GM19240 (cell line): ENCODE measurements around the gene ANKRD6.

Experiments
- DNase-seq: peaks from one replicate; pipeline ENCODE4 v3.0.0; 2011; ENCODE audit warnings: low spot score; ENCODE audit not compliant: insufficient read length

ANKRD6 gene

DNA sequence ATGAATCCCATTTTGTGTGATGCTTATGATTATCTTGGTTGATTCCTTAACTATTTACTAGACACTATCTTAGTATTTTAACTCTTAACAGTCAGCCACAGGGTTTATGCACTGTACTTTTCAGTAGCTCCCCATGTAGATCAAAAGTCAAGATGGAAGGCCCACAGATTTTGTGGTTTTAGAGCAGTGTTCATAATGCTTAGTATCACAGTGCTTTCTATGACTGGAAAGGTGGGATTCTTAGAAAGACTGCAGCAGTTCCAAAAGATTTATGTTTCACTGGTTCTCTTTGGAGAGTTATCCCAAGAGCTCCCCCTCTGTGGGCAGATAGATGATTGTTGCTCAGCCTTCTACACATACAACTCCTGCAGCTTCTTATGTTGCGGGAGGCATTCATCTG is 34.5 kb downstream of the ANKRD6 start:
- no peak for DNase-seq

DNA sequence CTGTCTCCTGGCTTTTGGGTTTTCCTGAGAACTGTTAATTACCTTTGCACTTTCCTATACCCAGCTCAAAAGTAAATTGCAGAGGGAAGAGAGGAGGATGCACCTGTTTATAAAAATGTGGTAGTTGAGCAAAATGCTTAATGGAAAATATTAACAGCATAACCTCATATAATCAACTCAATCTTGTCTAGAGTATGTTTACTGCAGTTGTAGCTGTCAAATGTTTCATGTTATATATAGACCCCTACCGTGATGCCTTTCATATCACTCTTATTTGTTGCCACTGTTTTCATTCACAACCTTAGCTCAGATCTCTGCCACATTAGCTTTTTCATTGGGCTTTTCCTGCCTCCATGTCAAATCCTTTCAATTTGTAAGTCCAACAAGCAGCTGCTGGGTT is 36.0 kb downstream of the ANKRD6 start:
- DNase-seq: no peak

DNA sequence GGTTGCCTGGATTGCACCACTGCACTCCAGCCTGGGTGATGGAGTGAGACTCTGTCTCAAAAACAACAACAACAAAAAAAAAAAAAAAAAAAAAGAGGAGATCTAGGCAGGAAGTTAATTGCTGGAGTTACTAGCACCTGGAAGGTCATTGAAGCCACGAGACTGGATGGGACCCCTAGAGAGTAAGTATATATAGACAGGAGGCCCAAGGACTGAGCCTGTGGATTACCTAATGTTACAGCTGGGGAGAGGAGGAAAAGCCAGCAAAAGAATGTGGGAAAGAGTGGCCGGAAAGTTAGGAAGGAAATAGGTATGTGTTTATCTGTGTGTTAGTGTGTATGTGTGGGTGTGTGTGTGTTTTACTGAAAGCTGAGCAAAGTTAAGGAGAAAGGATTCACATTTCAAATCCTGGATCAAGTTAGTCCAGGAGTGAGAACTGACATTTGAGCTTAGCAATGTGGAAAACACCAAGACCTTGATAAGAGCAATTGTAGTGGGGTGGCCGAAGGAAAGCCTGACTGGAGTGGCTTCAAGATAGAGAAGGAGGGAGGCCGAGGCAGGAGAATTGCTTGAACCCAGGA is 38.4 kb downstream of the ANKRD6 start:
- no peak for DNase-seq

DNA sequence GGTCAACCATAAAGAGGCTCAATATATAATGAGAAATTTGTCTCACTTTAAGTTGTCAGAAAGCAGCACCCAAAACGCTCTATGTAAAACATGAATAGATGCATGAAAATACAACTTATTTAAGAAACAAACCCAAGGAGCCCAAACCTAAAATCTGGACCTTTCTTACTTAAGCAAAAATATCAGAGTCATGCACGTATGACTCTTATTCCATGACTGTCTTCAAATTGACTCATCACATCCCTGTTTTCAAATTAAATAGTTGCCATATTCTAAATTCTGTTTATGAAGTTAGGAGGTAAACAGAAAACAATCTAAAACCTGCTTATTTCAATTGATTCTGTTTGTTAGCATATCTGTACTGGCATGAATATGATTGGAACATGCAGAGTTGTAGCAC is 42.1 kb downstream of the ANKRD6 start:
- DNase-seq: no peak

DNA sequence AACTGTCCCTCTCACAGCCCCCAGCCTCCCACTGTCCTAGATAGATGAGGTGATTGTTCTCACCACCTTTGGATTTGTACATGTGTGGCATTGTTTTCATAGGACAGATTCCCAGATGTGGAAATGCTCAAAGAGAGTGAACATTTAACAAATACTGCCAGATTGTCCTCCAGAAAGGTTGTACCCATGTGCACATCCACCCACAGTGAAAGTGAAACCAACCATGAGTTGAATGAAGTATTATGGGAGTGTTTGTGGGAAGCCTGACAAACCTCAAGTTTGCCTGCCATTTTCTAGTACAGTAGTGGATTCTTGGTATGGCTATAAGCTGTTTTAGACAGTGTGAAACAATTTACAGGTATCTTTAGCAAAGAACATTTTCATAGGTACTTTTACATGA is 42.7 kb downstream of the ANKRD6 start:
- DNase-seq: no peak

DNA sequence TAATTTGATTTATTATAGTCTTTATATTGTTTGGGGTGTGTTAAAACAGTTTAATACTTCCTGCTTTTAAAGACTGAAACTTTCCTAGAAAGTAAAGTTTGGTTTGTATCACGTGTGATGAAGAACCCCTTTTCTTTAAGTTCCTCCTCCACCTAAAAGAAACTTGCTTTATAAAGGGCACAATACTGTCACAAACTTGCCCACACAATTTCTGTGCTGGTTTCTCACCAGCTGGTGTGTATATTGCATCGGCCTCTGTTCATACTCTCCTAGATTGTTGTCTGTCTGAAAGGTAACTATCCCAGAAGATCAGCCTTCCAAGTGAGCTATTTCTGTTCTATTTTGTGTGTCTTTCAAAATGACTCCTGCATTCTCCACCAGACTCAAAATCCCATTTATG is 46.9 kb downstream of the ANKRD6 start:
- DNase-seq: no peak

DNA sequence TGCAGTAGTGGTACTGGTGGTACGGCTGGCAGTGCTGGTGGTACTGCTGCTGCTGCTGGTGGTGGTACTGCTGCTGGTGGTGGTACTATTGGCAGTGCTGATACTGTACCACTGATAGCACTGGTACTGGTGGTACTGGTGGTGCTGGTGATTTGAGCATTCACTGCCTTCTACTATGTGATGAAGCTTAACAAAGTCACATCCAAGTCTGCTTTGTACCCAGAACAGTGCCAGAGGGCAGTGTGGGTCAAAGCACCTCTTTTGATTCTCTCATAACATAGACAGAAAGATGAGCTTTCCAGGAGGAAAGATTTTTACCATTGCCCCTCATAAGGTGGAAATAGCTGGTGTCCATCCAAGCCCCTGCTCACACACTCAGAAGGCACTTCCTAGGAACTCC is 48.7 kb downstream of the ANKRD6 start:
- DNase-seq: no peak

DNA sequence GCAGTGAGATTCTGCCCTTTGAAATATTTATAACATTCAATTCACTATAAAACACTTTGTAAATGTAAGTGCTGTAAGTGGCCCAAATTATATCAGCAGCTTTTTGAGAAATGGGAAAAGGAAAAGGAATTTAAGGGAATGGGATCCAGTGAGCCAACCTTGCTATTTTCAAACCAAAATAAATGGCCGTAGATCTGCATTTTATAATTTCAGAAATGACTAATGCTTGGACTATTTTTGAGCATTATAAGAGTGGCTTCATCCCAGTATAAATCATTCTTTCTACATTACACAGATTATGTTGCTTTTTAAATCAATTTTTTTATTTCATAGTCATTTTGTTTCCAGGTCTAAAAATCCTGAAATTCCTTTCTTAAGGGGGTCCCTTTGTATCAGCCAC is 49.2 kb downstream of the ANKRD6 start:
- no peak for DNase-seq

DNA sequence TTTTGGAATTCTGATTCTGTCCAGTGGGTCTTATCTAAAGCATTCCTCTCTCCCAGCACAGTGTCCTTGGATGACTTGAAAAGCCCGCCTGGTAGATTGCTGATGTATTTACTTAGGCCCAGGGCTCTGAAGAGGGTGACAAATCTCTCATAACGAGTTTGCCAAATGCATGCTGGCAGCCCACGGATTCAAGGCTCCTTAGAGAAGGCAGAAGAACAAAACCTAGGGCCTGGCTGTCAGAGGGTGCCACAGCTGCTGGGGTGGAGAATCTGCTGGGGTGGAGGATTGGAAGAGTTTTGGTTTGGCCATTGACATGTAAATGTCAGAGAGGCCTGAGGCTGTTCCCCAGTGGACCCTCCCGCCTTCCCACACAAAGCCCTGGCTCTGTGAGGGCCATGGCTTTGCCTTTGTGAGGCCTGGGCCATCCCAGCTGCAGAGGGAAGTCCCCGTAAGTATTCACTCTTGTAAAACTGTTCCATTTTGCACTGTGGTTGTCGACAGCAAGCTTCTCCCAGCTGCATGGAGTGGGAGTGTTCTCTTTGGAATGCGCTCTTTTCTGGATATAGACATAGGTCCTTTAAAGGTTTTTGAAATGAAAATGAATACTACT is 50.3 kb downstream of the ANKRD6 start:
- no peak for DNase-seq

DNA sequence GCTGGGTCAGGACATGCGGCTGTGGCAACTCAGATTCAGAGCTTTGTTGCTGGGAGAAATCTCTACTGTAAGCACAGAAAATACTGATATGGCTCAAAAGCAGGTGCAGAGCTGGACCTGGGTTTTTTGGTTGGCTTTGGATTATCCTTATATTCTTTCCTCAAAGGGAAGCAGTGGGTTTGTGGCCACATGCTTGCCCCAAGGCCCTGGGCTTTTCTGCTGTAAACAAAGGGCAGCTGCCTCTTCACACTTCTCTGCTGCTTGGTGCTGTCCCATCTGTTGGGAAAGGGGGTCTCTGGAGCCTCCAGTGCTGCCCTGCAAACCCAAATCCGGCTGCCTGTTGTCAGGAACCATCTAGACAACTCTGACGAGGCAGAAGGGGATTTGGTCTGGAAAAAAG is 52.4 kb downstream of the ANKRD6 start:
- no peak for DNase-seq

DNA sequence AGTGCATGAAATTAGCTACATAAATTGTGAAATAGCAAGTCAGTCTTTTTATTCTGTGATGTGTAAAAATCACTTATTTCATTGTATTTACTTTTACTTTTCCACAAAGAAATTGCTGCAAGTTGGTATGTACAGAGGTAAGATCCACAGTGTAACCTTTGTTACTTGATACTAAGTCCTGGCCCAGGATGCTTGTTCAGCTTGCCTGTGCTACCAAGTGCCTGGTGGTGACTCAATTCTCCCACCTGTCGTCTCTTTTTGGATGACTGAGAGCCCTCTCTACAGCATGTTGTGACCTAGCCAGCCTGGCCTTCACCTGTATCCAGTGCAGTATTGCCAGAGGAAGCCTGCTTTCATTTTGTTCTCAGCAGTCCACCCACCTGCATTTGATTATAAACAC is 54.9 kb downstream of the ANKRD6 start:
- no peak for DNase-seq

DNA sequence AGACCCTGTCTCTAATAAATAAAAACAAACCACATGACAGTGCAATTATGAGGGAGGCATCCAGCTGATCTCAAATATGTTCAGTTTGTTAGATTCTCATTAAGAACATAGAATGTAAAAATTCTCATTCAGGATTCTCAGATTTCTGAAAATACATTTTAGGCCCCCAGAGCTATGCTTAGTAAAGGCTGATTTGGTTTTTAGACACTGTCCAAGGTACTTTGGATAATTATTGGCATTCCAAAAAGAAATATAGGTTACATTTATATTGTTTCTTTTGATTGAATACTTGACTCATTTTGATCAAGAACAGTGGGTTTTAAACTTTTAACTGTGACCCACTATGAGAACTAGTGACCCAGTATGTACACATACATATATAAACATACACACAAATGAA is 55.5 kb downstream of the ANKRD6 start:
- DNase-seq: no peak

DNA sequence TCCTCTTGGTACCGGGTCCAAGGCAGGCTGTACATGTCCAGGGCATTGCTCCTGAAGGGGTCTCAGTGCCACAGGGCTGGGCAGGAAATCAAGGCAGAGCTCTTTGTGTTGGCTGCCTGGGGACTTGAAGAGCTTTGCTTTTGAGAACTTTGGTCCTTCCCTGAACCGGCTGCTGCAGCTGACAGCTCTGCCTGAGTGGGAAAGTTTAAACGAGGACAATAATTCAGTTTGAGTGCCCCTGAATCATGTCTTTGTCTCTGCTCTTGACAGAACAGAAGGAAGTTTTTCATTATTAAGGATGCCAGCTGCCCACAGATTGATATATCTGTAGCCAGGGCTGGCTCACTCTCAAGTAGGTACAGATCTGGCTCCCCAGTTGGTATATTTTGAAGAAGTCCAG is 56.1 kb downstream of the ANKRD6 start:
- DNase-seq: no peak

DNA sequence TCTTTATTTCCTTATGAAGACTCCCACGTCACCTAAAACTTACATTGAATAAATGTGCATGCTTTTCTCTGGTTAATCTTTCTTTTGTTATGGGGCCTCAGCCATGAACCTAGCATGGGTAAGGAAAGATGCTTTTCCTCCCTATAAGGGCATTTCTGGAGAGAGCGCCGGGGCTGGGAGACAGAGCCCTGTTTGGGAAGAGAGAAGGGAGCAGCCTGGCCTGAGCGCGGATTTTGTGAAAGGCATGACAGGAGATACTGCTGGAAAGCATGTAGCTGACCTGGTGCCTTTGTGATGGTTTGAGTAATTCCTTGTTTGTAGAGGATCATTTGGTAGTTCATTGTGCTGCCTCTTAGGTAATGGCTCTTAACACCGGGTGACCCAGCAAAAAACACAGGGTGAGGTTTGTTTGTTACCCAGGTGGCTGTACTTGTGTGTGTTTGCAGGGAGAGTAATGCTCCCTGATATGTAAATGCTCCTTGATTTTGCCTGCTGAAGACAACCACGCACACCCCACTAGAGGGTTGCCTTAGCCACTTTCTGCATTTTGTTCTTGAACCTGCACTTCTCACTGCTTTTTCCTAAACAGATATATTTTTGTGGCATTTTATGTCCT is 59.2 kb downstream of the ANKRD6 start:
- no peak for DNase-seq

DNA sequence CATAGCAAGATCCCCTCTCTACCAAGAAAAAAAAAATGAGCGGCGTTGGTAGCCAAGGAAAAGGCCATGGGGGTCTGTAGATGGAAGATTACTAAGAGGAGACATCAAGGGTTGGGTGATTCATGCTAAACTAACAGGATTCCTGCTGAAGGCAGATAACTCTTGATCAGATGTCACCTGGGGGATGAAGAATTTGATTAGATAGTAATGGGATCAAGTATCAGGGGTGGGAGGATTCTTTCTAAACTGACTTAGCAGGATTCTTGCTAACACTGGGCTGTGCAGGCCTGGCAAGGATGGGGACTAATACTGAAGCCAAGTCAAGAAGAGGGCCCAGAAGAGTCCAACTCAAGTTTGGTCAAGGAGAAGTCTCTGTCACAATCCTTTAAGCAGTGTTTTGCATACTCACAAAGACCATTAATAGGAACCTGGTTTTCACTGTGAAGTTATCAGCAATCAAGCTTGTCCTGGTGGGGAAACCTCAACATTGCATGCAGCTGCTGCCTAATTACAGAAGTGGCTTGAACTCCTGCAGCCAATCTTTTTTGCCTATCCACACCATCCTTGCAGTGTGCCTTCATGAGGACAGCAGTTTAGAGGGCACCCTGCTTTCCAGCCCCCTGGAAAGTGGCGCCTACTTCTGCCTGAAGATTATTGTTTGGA is 61.3 kb downstream of the ANKRD6 start:
- no peak for DNase-seq

DNA sequence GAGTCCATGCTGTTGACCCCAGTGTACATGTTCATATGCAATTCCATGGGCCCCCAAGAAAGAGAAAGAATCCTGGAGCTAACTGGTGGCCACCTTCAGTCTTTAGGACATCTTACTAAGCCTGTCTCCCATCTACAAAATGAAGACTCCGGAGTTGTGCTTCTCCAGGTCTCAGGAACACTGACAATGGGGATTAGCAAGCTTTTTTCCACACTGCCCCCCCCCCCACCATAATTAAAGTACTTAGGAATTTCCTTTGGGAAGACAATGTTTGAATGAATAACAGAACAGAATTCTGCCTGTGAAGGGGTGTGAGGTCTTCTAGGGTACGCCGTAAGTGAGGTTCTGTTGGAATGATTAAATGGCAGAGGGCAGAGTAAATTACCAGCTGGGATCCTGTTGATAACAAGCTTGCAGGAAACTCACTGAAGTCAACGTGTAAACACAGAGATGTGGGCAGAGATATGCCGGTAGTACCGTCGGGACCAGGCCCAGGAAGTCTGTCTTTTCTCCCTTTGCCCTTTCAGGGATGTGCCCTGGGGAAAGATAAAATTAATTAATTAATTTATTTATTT is 63.1 kb downstream of the ANKRD6 start:
- DNase-seq: no peak

DNA sequence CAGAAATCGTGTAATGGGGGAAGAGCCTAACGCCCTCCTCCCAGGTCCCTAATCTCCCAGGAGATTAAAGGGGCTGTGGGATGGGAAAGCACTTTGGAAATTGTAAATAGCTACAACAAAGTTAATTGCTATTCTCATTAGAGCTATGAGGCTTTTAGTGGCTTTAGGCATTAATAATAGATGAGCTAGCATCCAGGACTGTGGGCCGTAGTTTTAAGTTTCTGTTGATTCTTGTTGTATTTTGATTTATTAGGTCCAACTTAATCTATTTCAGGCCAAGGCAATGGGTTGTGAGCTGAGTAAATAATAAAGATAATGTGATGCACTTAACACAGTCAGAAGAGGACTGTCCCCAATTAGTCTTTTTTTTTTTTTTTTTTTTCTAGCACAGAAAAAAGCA is 67.7 kb downstream of the ANKRD6 start:
- DNase-seq: no peak

DNA sequence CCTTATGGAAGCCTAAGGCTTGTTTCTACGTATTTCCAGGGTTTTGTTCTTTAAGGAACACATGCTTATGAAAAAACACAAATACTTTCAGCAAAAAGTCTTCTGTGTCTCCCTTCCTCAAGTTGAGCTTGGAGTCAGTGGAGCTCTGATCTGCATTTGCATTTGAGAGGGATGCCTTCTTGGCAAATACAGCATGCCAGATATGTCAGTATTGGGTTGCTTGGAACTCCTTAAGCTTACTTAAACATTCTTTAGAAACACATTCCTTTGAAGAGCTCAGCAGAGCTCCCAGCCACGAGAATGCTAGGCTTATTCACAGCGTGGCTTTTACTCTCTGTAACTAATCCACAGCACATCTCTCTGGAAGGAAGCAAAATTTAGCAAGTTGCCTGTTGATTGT is 68.3 kb downstream of the ANKRD6 start:
- no peak for DNase-seq

DNA sequence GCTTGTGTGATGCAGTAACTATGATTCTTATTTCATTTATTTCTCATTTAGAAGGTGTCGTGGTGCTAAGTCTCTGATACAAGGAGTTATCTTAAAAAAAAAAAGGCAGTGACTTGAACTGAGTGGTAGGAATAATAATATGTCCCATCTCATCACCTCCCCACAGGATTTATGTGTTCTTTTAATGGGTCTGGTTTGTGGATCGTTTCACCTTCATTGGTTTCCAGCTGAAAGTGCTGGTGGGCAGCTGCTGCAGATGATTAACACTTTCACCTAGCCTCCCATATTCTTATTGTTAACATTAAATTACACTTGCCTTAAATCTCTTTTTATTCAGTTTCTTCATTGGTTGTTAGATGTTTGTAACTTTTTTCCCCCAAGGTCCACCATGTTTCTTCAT is 68.8 kb downstream of the ANKRD6 start:
- no peak for DNase-seq

DNA sequence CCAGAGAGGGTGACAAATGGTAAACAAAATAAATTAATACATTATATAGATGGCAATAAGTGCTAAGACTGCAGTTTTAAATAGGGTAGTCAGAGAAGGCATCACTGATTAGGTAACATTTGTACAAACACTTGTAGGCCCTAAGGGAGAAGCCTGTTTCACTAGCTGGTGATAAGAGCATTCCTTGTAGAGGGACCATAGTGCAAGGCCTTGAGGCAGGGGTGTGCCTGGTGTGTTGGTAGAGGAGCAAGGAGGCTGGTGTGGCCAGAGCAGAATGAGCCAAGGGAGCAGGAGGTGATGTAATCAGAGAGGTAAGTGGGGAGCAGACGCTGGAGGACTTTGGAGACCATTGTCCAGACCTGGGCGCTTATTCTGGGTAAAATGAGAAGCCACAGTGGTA is 70.7 kb downstream of the ANKRD6 start:
- DNase-seq: no peak

DNA sequence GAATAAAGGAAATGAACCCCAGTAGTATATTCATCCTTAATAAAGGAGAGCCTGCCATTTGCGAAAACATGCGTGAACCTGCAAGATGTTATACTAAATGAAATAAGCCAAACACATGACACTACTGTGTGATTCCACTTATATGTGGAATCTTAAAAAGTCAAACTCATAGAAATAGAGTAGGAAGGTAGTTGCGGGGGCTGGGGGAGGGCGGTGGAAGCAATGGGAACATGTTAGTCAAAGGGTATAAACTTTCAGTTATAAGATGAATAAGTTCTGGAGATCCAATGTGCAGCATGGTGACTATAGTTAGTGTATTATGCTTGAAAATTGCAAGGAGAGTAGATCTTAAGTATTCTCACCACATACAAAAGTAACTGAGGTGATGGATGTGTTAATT is 72.9 kb downstream of the ANKRD6 start:
- DNase-seq: no peak
